IPS-11a (cell line): ENCODE results near the gene PFKFB3.
"Not testable (repeated sequence)": the region's sequence is repeated elsewhere in the genome, so short reads cannot be mapped to it uniquely, and the experiment has no call there.

Experiments
- H3K4me3 ChIP-seq: one replicate; pipeline ENCODE4 v1.5.1; 2013; ENCODE audit warnings: low read depth, low read length, control low read depth

PFKFB3 gene

GRCh38 chr10:6177880-6178281 lies 24.9 kb upstream of the PFKFB3 start:
- H3K4me3 ChIP-seq: no peak overlapping the region

- no peak overlapping the region for H3K4me3 ChIP-seq
Observed at GRCh38 chr10:6178581-6178980, 24.2 kb upstream of the PFKFB3 start.

- no peak overlapping the region for H3K4me3 ChIP-seq
Observed at GRCh38 chr10:6179078-6179477, 23.7 kb upstream of the PFKFB3 start.

GRCh38 chr10:6180480-6181110 lies 22.1 kb upstream of the PFKFB3 start:
- H3K4me3 ChIP-seq: no peak overlapping the region

- H3K4me3 ChIP-seq: no peak overlapping the region
Observed at GRCh38 chr10:6181249-6181648, 21.5 kb upstream of the PFKFB3 start.

GRCh38 chr10:6182454-6183098 lies 20.2 kb upstream of the PFKFB3 start:
- H3K4me3 ChIP-seq: no peak overlapping the region

GRCh38 chr10:6185039-6185716 lies 17.6 kb upstream of the PFKFB3 start:
- no peak overlapping the region for H3K4me3 ChIP-seq

- no peak overlapping the region for H3K4me3 ChIP-seq
Observed at GRCh38 chr10:6186894-6187256, 15.9 kb upstream of the PFKFB3 start.

GRCh38 chr10:6187278-6187677 lies 15.5 kb upstream of the PFKFB3 start:
- H3K4me3 ChIP-seq: no peak overlapping the region

- H3K4me3 ChIP-seq: not testable (repeated sequence)
Observed at GRCh38 chr10:6190033-6190432, 12.7 kb upstream of the PFKFB3 start.

- H3K4me3 ChIP-seq: no peak overlapping the region
Observed at GRCh38 chr10:6191147-6191546, 11.6 kb upstream of the PFKFB3 start.

GRCh38 chr10:6191569-6191968 lies 11.2 kb upstream of the PFKFB3 start:
- no peak overlapping the region for H3K4me3 ChIP-seq

- H3K4me3 ChIP-seq: not testable (repeated sequence)
Observed at GRCh38 chr10:6193342-6193741, 9.4 kb upstream of the PFKFB3 start.

GRCh38 chr10:6194311-6194710 lies 8.4 kb upstream of the PFKFB3 start:
- H3K4me3 ChIP-seq: no peak overlapping the region

GRCh38 chr10:6195376-6195775 lies 7.4 kb upstream of the PFKFB3 start:
- no peak overlapping the region for H3K4me3 ChIP-seq

GRCh38 chr10:6195846-6196245 lies 6.9 kb upstream of the PFKFB3 start:
- no peak overlapping the region for H3K4me3 ChIP-seq

GRCh38 chr10:6196524-6196923 lies 6.2 kb upstream of the PFKFB3 start:
- not testable (repeated sequence) for H3K4me3 ChIP-seq

- no peak overlapping the region for H3K4me3 ChIP-seq
Observed at GRCh38 chr10:6197321-6197720, 5.4 kb upstream of the PFKFB3 start.

- H3K4me3 ChIP-seq: no peak overlapping the region
Observed at GRCh38 chr10:6198171-6198570, 4.6 kb upstream of the PFKFB3 start.

- H3K4me3 ChIP-seq: no peak overlapping the region
Observed at GRCh38 chr10:6199131-6199733, 3.5 kb upstream of the PFKFB3 start.

GRCh38 chr10:6200440-6200733 lies 2.3 kb upstream of the PFKFB3 start:
- H3K4me3 ChIP-seq: no peak overlapping the region
